SK-N-SH (cell line): ENCODE results near the gene TAP1. TPM values are rescaled to one million over a fixed set of nuclear protein-coding genes. Genes with fewer than 3 reads are reported as not detected.

Experiments used
- CTCF ChIA-PET: fragments of 300-600, 350-600 bp; formaldehyde crosslinking; extraction: SDS; loops from one replicate; lab custom pipeline; 2021; lab: Yijun Ruan, JAX
- POLR2A ChIA-PET: fragments of 350-600 bp; sonication (Branson Sonifier 250); formaldehyde crosslinking; extraction: SDS; loops from one replicate; lab custom pipeline; 2020; ENCODE audit warnings: antibody characterized with exemption, inconsistent platforms; lab: Yijun Ruan, JAX
- DNase-seq: peaks from one replicate; pipeline ENCODE4 v3.0.0; 2012
- H2AFZ ChIP-seq: fragments of 200-600 bp; sonication (generic); 2 replicates; pipeline ENCODE4 v1.8.1; 2016; ENCODE audit warnings: antibody characterized with exemption, mild to moderate bottlenecking, low read depth
- H3F3A ChIP-seq: fragments of 200-600 bp; sonication (generic); replicated peaks from 2 replicates; pipeline ENCODE3; 2016; ENCODE audit warnings: antibody characterized with exemption, mild to moderate bottlenecking; ENCODE audit not compliant: insufficient read depth
- H3K27ac ChIP-seq, 2 experiments: fragments of 200-500 bp in 1 of 2; fragments of 200-600 bp in 1 of 2; sonication (Bioruptor generic) in 1 of 2; sonication (generic), shearing (Covaris generic) in 1 of 2; 2 replicates each; pipeline versions ENCODE4 v1.5.1 to v1.6.1; 2014 to 2016; ENCODE audit warnings: low read depth in 2 of 2, inconsistent platforms in 1 of 2, low read length in 1 of 2, mild to moderate bottlenecking in 1 of 2, mixed read lengths in 1 of 2
- H3K27me3 ChIP-seq: fragments of 200-600 bp; sonication (generic), shearing (Covaris generic); 2 replicates; pipeline ENCODE4 v1.6.1; 2016; ENCODE audit warnings: mixed run types; ENCODE audit not compliant: insufficient read depth
- H3K36me3 ChIP-seq, 2 experiments: fragments of 200-500 bp in 1 of 2; fragments of 200-600 bp in 1 of 2; sonication (Bioruptor generic) in 1 of 2; sonication (generic) in 1 of 2; replicated peaks in 1 of 2; 2 replicates each; pipeline versions ENCODE3 to v1.5.1; 2014 to 2016; ENCODE audit warnings: low read length in 1 of 2, mild to moderate bottlenecking in 1 of 2; ENCODE audit not compliant: insufficient read depth in 2 of 2, control insufficient read depth in 1 of 2
- H3K4me1 ChIP-seq, 2 experiments: fragments of 200-500 bp in 1 of 2; fragments of 200-600 bp in 1 of 2; sonication (Bioruptor generic) in 1 of 2; sonication (generic), shearing (Covaris generic) in 1 of 2; 2 replicates each; pipeline versions ENCODE4 v1.5.1 to v1.6.1; 2014 to 2016; ENCODE audit warnings: low read depth in 1 of 2, low read length in 1 of 2, mixed run types in 1 of 2; ENCODE audit not compliant: insufficient read depth in 2 of 2, control insufficient read depth in 1 of 2
- H3K4me2 ChIP-seq: fragments of 200-600 bp; sonication (generic), shearing (Covaris generic); 2 replicates; pipeline ENCODE4 v1.6.1; 2017; ENCODE audit warnings: mixed run types
- H3K4me3 ChIP-seq, 2 experiments: fragments of 200-500 bp in 1 of 2; fragments of 200-600 bp in 1 of 2; sonication (Bioruptor generic) in 1 of 2; sonication (generic), shearing (Covaris generic) in 1 of 2; 2 replicates each; pipeline versions ENCODE4 v1.5.1 to v1.8.1; 2014 to 2016; ENCODE audit warnings: low read depth in 2 of 2, inconsistent platforms in 1 of 2, low read length in 1 of 2, mild to moderate bottlenecking in 1 of 2, mixed read lengths in 1 of 2, moderate library complexity in 1 of 2
- H3K79me2 ChIP-seq: fragments of 200-600 bp; sonication (generic); 2 replicates; pipeline ENCODE4 v1.8.1; 2017; ENCODE audit warnings: mild to moderate bottlenecking; ENCODE audit not compliant: insufficient read depth
- H3K9ac ChIP-seq: fragments of 200-600 bp; sonication (generic); 2 replicates; pipeline ENCODE4 v1.6.1; 2017; ENCODE audit warnings: mixed run types
- H3K9me2 ChIP-seq: fragments of 200-600 bp; sonication (generic); 2 replicates; pipeline ENCODE4 v1.6.1; 2017; ENCODE audit warnings: mixed run types
- H3K9me3 ChIP-seq: fragments of 200-600 bp; sonication (generic); 2 replicates; pipeline ENCODE4 v1.6.1; 2017; ENCODE audit warnings: mixed run types, mild to moderate bottlenecking, moderate library complexity
- H4K20me1 ChIP-seq: fragments of 200-600 bp; sonication (generic); 2 replicates; pipeline ENCODE4 v1.6.1; 2017; ENCODE audit warnings: mild to moderate bottlenecking, mixed run types; ENCODE audit not compliant: insufficient read depth
- CTCF ChIP-seq: fragments of 200-600 bp; sonication (generic); IDR thresholded peaks from 2 replicates; pipeline ENCODE4 v1.6.1; 2017; ENCODE audit warnings: antibody characterized with exemption, mild to moderate bottlenecking, moderate library complexity
- EZH2phosphoT487 ChIP-seq: fragments of 200-600 bp; sonication (generic); IDR thresholded peaks from 2 replicates; pipeline ENCODE4 v1.6.1; 2017; ENCODE audit warnings: low read depth, mixed run types, mild to moderate bottlenecking, antibody characterized with exemption, moderate library complexity, borderline replicate concordance
- MXI1 ChIP-seq: IDR thresholded peaks from 2 replicates; pipeline ENCODE4 v1.6.1; 2012; ENCODE audit warnings: mild to moderate bottlenecking, low read depth, low read length, improper control_type of control experiment
- NRF1 ChIP-seq: IDR thresholded peaks from 2 replicates; pipeline ENCODE4 v1.6.1; 2012; ENCODE audit warnings: low read depth, mild to moderate bottlenecking, low read length
- POLR2AphosphoS5 ChIP-seq: IDR thresholded peaks from 2 replicates; pipeline ENCODE4 v1.6.1; 2012; ENCODE audit warnings: low read depth, low read length
- REST ChIP-seq: IDR thresholded peaks from 2 replicates; pipeline ENCODE4 v1.6.1; 2012; ENCODE audit warnings: mild to moderate bottlenecking, low read depth, low read length, moderate library complexity
- RFX5 ChIP-seq: IDR thresholded peaks from 2 replicates; pipeline ENCODE4 v1.6.1; 2012; ENCODE audit warnings: mild to moderate bottlenecking, improper control_type of control experiment, low read length
- SMC3 ChIP-seq: IDR thresholded peaks from 2 replicates; pipeline ENCODE4 v1.6.1; 2012; ENCODE audit warnings: low read depth, low read length, improper control_type of control experiment
- TAF1 ChIP-seq: IDR thresholded peaks from 2 replicates; pipeline ENCODE4 v1.6.1; 2012; ENCODE audit warnings: low read depth, mild to moderate bottlenecking, low read length, moderate library complexity, borderline replicate concordance
- TCF12 ChIP-seq: IDR thresholded peaks from 2 replicates; pipeline ENCODE4 v1.4.0; 2012
- TEAD4 ChIP-seq: IDR thresholded peaks from 2 replicates; pipeline ENCODE4 v1.4.0; 2012; ENCODE audit warnings: mild to moderate bottlenecking, borderline replicate concordance; ENCODE audit not compliant: insufficient read depth
- USF1 ChIP-seq: IDR thresholded peaks from 2 replicates; pipeline ENCODE4 v1.4.0; 2012; ENCODE audit warnings: low read depth, borderline replicate concordance
- USF2 ChIP-seq: fragments of 150-350 bp; IDR thresholded peaks from 2 replicates; pipeline ENCODE4 v1.6.1; 2017; ENCODE audit warnings: antibody characterized with exemption, low read length, low read depth, borderline replicate concordance
- YY1 ChIP-seq: IDR thresholded peaks from 2 replicates; pipeline ENCODE4 v1.4.0; 2012; ENCODE audit warnings: low read depth, mild to moderate bottlenecking
- ZBTB33 ChIP-seq: IDR thresholded peaks from 2 replicates; pipeline ENCODE4 v1.4.0; 2012; ENCODE audit warnings: low read depth, borderline replicate concordance
- WGBS: methylation state at CpG from one replicate; pipeline ENCODE4 v1.1.6; 2017; ENCODE audit warnings: low lambda C conversion rate; 5-methylcytosine and 5-hydroxymethylcytosine counted together
- polyA plus RNA-seq, 3 experiments: library from polyadenylated mRNA; depleted of rRNA; stranded (reverse); fragments of >200 nt; gene quantifications; 2 replicates each; pipeline ENCODE4 v1.2.3, GENCODE V29; 2012

The TAP1 gene
- polyA plus RNA-seq, 1 of the 3 experiments (the other 2 are of a cell fraction), result 31.1 TPM

GRCh38 chr6:32815115-32815514, 38.4 kb downstream of the TAP1 start:
- H3K4me1 ChIP-seq, result no peaks in the 10 kb centered on the region
- no peaks in the 10 kb centered on the region for H4K20me1 ChIP-seq
- H3K9ac ChIP-seq, result no peak overlapping the region
- DNase-seq, result no peak
- CTCF ChIA-PET, result interaction anchor here (0.7 to 1.0 kb wide), 2 partner anchors 16 to 23 kb away, joined by 3 read pairs; partner anchors contain the start of gene TAP2
- H3K36me3 ChIP-seq, result no peaks in the 10 kb centered on the region
- POLR2A ChIA-PET, result no interaction called here
- WGBS, result 23% methylated on average over 5 of the region's 5 CpGs
- H2AFZ ChIP-seq, result no peak overlapping the region
- H3K4me3 ChIP-seq, result no peak overlapping the region
- H3F3A ChIP-seq, result no peaks in the 10 kb centered on the region
- peaks cover 40% of the 10 kb centered on the region for H3K27me3 ChIP-seq
- no peaks in the 10 kb centered on the region for H3K9me3 ChIP-seq
- no peaks in the 10 kb centered on the region for H3K9me2 ChIP-seq
- H3K4me2 ChIP-seq, result no peak overlapping the region
- no peaks in the 10 kb centered on the region for H3K79me2 ChIP-seq
- H3K27ac ChIP-seq, result no peak overlapping the region
- TF ChIP-seq RFX5 (no peak), TAF1 (no peak), NRF1 (no peak), SMC3 (no peak), CTCF (no peak), EZH2phosphoT487 (no peak), USF1 (no peak), TEAD4 (no peak), YY1 (no peak)
- TF ChIP-seq, all 33 proteins: peak for 0

GRCh38 chr6:32814145-32814544, 39.4 kb downstream of the TAP1 start:
- no peak overlapping the region for H3K9ac ChIP-seq
- no peak overlapping the region for H3K4me2 ChIP-seq
- POLR2A ChIA-PET, result no interaction called here
- CTCF ChIA-PET, result interaction anchor here (1.1 to 1.2 kb wide), 3 partner anchors 16 to 39 kb away, joined by 3 read pairs; partner anchors contain the start of genes PSMB9 and TAP1
- H3K9me3 ChIP-seq, result no peaks in the 10 kb centered on the region
- H3K9me2 ChIP-seq, result no peaks in the 10 kb centered on the region
- H3K4me1 ChIP-seq, result no peaks in the 10 kb centered on the region
- no peak overlapping the region for H3K4me3 ChIP-seq
- no peak overlapping the region for H3K27ac ChIP-seq
- H3K27me3 ChIP-seq, result peaks cover 40% of the 10 kb centered on the region
- no peaks in the 10 kb centered on the region for H3K36me3 ChIP-seq
- H3F3A ChIP-seq, result no peaks in the 10 kb centered on the region
- no peaks in the 10 kb centered on the region for H3K79me2 ChIP-seq
- 63% methylated on average over 1 of the region's 2 CpGs for WGBS
- TF ChIP-seq MXI1, result no peak
- TF ChIP-seq ZBTB33, result no peak
- TF ChIP-seq REST, result no peak
- no peak for TF ChIP-seq TCF12
- no peak for TF ChIP-seq POLR2AphosphoS5
- no peak for TF ChIP-seq USF2
- no peak for TF ChIP-seq EZH2phosphoT487
- no peak overlapping the region for H2AFZ ChIP-seq
- H4K20me1 ChIP-seq, result no peaks in the 10 kb centered on the region
- DNase-seq, result no peak
